B cell (primary cell): Measurements from ENCODE around the gene FHDC1.

Experiments used
- CTCF ChIP-seq: fragments of 200-600 bp; IDR thresholded peaks from one replicate; pipeline ENCODE4 v1.8.0; 2022; ENCODE audit warnings: antibody characterized with exemption, mild to moderate bottlenecking
- EZH2 ChIP-seq: IDR thresholded peaks from 2 replicates; pipeline ENCODE4 v1.6.1; 2012; ENCODE audit warnings: borderline replicate concordance, low read depth, mild to moderate bottlenecking, moderate library complexity, low read length; ENCODE audit not compliant: insufficient read depth, poor library complexity, severe bottlenecking

GRCh38 chr4:152939621-152940020 is 3.5 kb downstream of the FHDC1 start:
- no peak for TF ChIP-seq CTCF
- no peak for TF ChIP-seq EZH2
